Esophagus squamous epithelium (tissue), 5 donors: Measurements from ENCODE around the gene EBPL. TPM values are rescaled to one million over a fixed set of nuclear protein-coding genes. Genes with fewer than 3 reads are reported as not detected.

Experiments used
- DNase-seq: peaks from one replicate; lab custom pipeline; 2025; lab: John Stamatoyannopoulos, UW
- H3K27ac ChIP-seq, 4 donors: fragments of 200-600 bp; sonication (generic); one replicate each; pipeline ENCODE4 v1.5.1; 2016 to 2019; ENCODE audit warnings: mild to moderate bottlenecking in 1 of 4
- H3K27me3 ChIP-seq, 4 donors: fragments of 200-600 bp; sonication (generic); 1 replicate in 3 of 4; 2 replicates in 1 of 4; pipeline versions ENCODE4 v1.5.1 to v1.6.0; 2017 to 2021; ENCODE audit warnings: antibody characterized with exemption in 1 of 4
- H3K36me3 ChIP-seq, 3 donors: fragments of 200-600 bp; sonication (generic); one replicate each; pipeline ENCODE4 v1.5.1; 2016 to 2019
- H3K4me1 ChIP-seq, 3 donors: fragments of 200-600 bp; sonication (generic); one replicate each; pipeline ENCODE4 v1.5.1; 2017 to 2019
- H3K4me3 ChIP-seq, 4 donors: fragments of 200-600 bp; sonication (generic); 1 replicate in 3 of 4; 2 replicates in 1 of 4; pipeline ENCODE4 v1.5.1; 2016 to 2019; ENCODE audit warnings: mild to moderate bottlenecking in 2 of 4, moderate library complexity in 1 of 4
- H3K9me3 ChIP-seq, 3 donors: fragments of 200-600 bp; sonication (generic); one replicate each; pipeline ENCODE4 v1.5.1; 2016 to 2019
- POLR2A ChIP-seq, 4 donors: fragments of 450-650 bp; IDR thresholded peaks; one replicate each; pipeline ENCODE4 v1.6.1; 2017; ENCODE audit warnings: antibody characterized with exemption in 4 of 4, mild to moderate bottlenecking in 4 of 4, moderate library complexity in 3 of 4
- WGBS, 2 donors: methylation state at CpG; one replicate each; pipeline ENCODE4 v1.1.5; 2018; 5-methylcytosine and 5-hydroxymethylcytosine counted together
- intact Hi-C: fragments of 100-400 bp; cut with DNase I; formaldehyde crosslinking; loops from one replicate; pipeline ENCODE4 v1.15.0; 2022
- total RNA-seq, 4 donors: library from RNA; depleted of rRNA; stranded (reverse); fragments of >200 nt; gene quantifications; one replicate each; pipeline ENCODE4 v1.1.0, GENCODE V29; 2016
- TF ChIP-seq, protein P1 (sequence below), 6 experiments: fragments of 450-650 bp in 4 of 6; fragments of 200-600 bp in 2 of 6; sonication (generic) in 2 of 6; IDR thresholded peaks; one replicate each; pipeline ENCODE4 v1.5.1; 2016 to 2019; ENCODE audit warnings: antibody characterized with exemption in 6 of 6, mild to moderate bottlenecking in 4 of 6, moderate library complexity in 4 of 6
- donor health status: DM: yes; HTN: yes; CAD: no.

Gene EBPL
- total RNA-seq, 4 donors from 2014 or later, result 117 to 146 (median 127) TPM

- Histone ChIP-seq H3K4me1 (peaks cover 5 to 43% (median 9%) of the 10 kb centered on the region in 3 donors), H3K27me3 (no peaks in the 10 kb centered on the region), H3K27ac (no peak overlapping the region), H3K9me3 (no peaks in the 10 kb centered on the region), H3K36me3 (no peaks in the 10 kb centered on the region), H3K4me3 (no peak overlapping the region)
- no peak for DNase-seq
- WGBS, 2 donors, result 81 to 90% methylated on average over 4 of the region's 4 CpGs
- intact Hi-C loops, result no loop called here
- no peak for TF ChIP-seq POLR2A (IDR thresholded peaks at IDR 0.05)
Measured at GRCh38 chr13:49633710-49634109, 57.6 kb downstream of the EBPL start.

DNA sequence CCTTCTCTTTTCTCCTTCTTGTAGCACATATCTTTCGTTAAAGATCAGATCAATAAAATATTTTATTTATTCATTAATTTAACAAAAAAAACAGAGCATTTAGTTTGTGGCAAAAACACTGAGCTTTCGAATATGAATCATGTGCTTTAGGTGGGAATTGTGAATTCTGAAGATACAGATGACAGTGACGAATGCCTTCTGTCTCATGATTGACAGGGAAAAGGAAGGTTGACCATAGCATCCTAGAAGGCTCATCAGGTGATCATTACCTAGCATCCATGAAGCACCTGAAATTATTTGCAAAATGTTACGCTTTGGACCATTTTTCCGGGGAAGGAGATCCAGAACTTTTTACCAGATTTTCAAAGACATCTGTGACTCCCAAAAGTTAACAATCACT lies 59.1 kb downstream of the EBPL start:
- 87 to 90% methylated on average over 5 of the region's 5 CpGs for WGBS, 2 donors
- H3K27me3 ChIP-seq, result no peaks in the 10 kb centered on the region
- TF ChIP-seq POLR2A (IDR thresholded peaks at IDR 0.05), result no peak
- TF ChIP-seq, protein P1, sequence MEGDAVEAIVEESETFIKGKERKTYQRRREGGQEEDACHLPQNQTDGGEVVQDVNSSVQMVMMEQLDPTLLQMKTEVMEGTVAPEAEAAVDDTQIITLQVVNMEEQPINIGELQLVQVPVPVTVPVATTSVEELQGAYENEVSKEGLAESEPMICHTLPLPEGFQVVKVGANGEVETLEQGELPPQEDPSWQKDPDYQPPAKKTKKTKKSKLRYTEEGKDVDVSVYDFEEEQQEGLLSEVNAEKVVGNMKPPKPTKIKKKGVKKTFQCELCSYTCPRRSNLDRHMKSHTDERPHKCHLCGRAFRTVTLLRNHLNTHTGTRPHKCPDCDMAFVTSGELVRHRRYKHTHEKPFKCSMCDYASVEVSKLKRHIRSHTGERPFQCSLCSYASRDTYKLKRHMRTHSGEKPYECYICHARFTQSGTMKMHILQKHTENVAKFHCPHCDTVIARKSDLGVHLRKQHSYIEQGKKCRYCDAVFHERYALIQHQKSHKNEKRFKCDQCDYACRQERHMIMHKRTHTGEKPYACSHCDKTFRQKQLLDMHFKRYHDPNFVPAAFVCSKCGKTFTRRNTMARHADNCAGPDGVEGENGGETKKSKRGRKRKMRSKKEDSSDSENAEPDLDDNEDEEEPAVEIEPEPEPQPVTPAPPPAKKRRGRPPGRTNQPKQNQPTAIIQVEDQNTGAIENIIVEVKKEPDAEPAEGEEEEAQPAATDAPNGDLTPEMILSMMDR (IDR thresholded peaks at IDR 0.05), result no peak
- H3K9me3 ChIP-seq, result no peaks in the 10 kb centered on the region
- DNase-seq, result no peak
- H3K27ac ChIP-seq, result no peak overlapping the region
- intact Hi-C loops, result no loop called here
- H3K4me3 ChIP-seq, result no peak overlapping the region
- H3K4me1 ChIP-seq, result peaks cover 13 to 44% (median 18%) of the 10 kb centered on the region in 3 donors
- no peaks in the 10 kb centered on the region for H3K36me3 ChIP-seq

GRCh38 chr13:49630580-49630979 lies 60.7 kb downstream of the EBPL start:
- Histone ChIP-seq H3K27ac (no peak overlapping the region), H3K4me3 (no peak overlapping the region), H3K27me3 (no peaks in the 10 kb centered on the region), H3K36me3 (no peaks in the 10 kb centered on the region), H3K9me3 (no peaks in the 10 kb centered on the region), H3K4me1 (peaks cover 13 to 49% (median 22%) of the 10 kb centered on the region in 3 donors)
- WGBS, 2 donors, result 100% methylated on average over 1 of the region's 16 CpGs; no CpG with 5 or more reads in 1 of the 2 donors
- DNase-seq, result no peak
- no peak for TF ChIP-seq POLR2A (IDR thresholded peaks at IDR 0.05)
- TF ChIP-seq, protein P1 (IDR thresholded peaks at IDR 0.05), result no peak
- intact Hi-C loops, result no loop called here

DNA sequence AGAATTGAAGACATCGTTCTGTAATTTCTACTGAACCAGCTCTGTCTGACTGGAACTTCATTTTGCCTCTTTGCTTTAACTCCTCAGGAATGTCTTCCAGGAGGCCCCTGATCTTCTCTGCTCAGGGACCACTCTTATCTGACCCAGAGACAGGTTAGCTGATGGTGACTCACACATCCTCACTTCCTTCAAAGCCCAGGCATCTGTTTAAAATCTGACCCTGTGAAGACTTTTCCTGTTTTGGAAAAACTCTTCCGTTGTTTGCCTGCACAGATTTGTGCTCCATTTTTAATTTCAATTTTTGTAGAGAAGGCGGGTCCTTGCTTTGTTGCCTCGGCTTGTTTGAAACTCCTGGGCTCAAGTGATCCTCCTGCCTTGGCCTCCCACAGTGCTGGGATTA lies 61.3 kb downstream of the EBPL start:
- DNase-seq, result no peak
- no peaks in the 10 kb centered on the region for H3K36me3 ChIP-seq
- peak overlapping the region in 1 of 4 donors; percentile 34 for H3K27ac ChIP-seq
- no peaks in the 10 kb centered on the region for H3K27me3 ChIP-seq
- peaks cover 13 to 50% (median 25%) of the 10 kb centered on the region in 3 donors for H3K4me1 ChIP-seq
- no peaks in the 10 kb centered on the region for H3K9me3 ChIP-seq
- WGBS, 2 donors, result 50 to 80% methylated on average over 4 of the region's 4 CpGs
- no peak overlapping the region for H3K4me3 ChIP-seq
- intact Hi-C loops, result no loop called here
- no peak for TF ChIP-seq POLR2A (IDR thresholded peaks at IDR 0.05)
- TF ChIP-seq, protein P1 (IDR thresholded peaks at IDR 0.05), result no peak

DNA sequence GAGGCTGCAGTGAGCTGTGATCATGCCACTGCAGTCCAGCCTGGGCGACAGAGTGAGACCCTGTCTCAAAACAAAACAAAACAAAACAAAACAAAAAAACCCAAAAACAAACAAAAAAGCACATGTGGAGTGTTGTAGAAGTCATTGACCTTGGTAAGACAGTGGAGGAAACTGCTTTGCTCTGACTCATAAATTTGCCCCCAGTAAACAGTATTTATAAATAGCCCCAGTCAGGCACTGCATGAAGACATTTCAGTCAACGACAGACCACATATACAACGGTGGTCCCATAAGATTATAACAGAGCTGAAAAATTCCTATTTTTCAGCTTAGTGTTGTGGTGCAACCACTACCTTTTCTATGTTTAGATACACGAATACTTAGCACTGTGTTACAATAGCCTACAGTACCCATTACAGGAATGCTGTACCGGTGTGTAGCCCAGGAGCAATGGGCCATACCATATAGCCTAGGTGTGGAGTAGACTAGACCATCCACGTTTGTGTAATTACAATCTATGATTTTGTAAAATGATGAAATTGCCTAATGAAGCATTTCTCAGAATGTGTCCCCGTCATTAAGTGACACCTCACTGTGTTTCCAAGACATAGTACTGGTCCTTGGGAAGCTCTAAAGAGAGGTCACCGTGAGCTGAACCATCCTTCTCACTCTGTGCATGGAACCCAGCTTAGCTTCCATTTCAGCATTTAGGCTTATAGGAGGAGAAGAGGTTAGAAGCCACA lies 61.9 kb downstream of the EBPL start:
- 76 to 79% methylated on average over 8 of the region's 8 CpGs for WGBS, 2 donors

More for the DNA sequence above, 61.9 kb downstream of the EBPL start:
- Histone ChIP-seq H3K27ac (peak overlapping the region in 1 of 4 donors; percentile 34), H3K4me3 (peak overlapping the region in 2 of 4 donors; percentile 39 to 60), H3K9me3 (no peaks in the 10 kb centered on the region), H3K27me3 (no peaks in the 10 kb centered on the region), H3K4me1 (peaks cover 13 to 50% (median 25%) of the 10 kb centered on the region in 3 donors), H3K36me3 (no peaks in the 10 kb centered on the region)
- intact Hi-C loops, result no loop called here
- no peak for DNase-seq
- no peak for TF ChIP-seq POLR2A (IDR thresholded peaks at IDR 0.05)
- TF ChIP-seq, protein P1 (IDR thresholded peaks at IDR 0.05), result no peak
